Stimulated activated CD4-positive, alpha-beta T cell treated with anti-CD3 and anti-CD28 coated beads, Interleukin-12 subunit alpha, Interleukin-12 subunit beta, amount 100 ng/mL, for 24 hours (primary cell): ENCODE data around the gene FBXW5.
A peak's percentile ranks its signal among the peaks of the same experiment; 100 is the strongest.

Source experiments
- DNase-seq, 2 experiments: peaks; one replicate each; pipeline ENCODE4 v3.0.0-alpha.2; 2020; ENCODE audit warnings: low read depth in 2 of 2

FBXW5 gene

DNA sequence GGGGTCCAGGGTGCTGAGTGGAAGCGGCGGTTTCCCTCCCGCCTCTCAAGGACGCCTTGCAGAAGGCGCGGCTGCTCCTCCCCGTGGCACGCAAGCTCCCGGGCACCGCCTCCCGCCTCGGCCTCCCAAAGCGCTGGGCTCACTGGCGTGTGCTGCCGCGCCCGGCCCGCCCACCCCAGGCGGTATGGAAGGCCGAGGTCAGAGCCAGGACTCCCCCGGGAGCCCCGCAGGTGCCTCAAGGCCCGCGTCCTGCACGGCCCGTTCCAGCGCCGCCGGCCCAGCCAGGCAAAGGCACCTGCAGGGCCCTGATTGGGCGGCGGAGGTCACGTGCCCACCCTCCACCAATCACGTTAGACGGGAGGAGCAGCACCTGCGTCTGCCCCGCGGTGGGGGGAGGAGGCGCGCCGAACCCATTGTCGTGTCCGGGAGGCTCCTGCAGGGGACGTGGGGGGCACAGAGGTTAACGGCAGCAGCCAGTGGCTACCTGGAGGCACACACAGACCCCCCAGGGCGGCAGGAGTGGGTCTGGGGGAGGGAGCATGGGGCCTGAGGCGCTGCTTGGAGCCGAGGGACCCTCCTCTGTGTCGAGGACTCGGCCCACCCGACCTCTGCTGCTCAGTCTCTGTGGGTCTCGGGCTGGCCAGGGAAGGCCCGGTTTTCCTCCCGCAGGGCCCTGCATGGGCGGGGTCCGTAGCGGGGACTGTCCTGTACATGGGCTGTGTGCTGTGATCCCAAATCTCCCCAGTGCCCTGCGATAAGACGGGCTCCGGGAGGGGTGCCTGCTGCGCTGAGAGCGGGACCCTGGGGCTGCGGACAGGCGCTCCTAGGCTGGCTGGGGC lies 5.5 kb upstream of the FBXW5 start:
- DNase-seq = peak; percentile 91 to 97

DNA sequence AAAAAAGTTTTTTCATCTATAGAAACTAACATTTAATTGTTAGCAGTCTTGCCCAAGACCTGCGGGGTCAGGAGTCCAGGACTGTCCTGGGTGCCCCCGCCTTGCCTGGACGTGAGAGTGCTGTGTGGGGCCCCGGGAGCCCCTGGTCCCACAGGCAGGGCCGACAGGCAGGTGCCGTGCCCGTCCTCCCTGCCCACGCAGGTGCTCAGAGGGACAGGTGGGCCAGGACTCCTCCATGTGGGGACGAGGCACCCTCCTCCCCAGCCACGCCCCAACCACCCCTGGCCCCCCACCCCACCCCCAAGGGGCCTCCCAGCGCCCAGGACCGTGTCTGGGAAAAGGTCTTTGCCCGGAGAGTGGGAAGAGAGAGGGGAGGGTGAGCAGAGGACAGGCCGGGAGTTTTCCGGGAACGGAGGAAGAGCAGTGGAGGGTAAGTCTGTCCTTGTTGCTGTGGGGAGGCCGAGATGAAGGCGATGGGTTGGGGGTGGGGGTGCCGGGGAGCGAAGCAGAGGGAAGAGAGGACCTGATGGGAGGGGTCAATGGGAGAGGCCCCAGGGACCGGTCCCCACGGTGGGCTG lies 4.8 kb upstream of the FBXW5 start:
- DNase-seq = no peak

DNA sequence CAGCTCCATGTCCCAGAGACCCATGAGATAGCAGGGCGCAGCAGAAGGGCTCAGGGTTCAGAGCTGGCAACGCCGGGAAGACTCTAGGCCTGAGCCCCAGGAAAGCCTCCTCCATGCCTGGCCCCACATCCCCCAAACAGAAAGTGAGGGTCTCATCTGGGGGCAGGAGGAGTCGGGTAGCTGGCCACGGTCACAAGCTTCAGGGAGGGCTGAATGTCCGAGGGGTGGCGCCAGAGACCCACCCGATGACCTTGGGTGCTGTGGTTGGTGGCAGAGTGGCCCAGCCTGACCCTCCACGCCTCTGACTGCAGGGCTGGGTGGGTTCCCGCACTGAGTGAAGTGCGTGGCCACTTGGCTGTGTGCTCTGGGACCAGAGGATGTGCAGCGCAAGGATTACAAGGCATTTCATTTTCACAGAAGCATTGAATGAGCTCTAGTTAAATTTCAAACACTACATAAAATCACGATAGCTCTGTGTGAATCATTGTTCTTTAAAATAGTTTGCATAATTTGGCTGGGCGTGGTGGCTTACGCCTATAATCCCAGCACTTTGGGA lies 3.5 kb upstream of the FBXW5 start:
- DNase-seq = no peak

DNA sequence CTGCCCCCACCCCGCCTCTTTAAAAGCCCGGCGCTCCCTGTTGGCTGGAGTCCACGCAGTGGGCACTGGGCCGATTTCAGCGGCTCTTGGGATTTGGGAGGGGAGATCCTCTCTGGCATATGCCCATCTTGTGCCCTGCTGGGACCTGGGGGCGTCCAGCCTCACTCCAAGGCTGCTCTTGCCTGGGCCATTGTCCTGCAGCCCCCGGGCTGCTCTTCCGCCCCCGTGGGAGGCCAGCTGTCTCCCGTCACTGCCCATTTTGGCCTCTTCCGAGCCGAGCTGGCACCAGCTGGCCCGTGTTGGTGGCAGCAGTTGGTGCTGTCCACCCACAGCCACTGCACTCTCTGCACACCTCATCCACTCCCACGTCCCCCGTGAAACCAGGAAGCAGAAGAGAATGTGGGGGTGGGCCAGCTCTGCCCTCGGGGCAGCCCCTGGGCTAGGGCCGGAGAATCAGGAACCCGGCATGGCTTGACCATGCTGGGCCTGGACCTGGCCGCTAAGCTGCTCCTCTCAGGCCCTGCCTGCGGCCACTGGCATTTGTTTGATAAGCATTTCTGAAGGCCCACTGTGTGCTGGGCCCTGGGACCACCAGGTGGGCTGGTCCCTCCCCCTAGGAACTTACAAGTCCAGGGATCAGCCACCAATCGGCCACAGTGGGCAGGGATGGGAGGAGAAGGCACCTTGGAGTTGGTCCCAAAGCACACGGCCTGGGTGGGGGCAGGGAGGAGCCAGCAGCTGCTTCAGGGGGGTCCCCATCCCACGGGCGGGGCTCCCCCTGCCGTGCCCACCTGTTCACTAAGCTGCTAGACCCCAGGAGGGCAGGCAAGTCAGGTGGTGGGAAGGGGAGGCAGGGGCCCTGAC lies 2.7 kb upstream of the FBXW5 start:
- DNase-seq = no peak

DNA sequence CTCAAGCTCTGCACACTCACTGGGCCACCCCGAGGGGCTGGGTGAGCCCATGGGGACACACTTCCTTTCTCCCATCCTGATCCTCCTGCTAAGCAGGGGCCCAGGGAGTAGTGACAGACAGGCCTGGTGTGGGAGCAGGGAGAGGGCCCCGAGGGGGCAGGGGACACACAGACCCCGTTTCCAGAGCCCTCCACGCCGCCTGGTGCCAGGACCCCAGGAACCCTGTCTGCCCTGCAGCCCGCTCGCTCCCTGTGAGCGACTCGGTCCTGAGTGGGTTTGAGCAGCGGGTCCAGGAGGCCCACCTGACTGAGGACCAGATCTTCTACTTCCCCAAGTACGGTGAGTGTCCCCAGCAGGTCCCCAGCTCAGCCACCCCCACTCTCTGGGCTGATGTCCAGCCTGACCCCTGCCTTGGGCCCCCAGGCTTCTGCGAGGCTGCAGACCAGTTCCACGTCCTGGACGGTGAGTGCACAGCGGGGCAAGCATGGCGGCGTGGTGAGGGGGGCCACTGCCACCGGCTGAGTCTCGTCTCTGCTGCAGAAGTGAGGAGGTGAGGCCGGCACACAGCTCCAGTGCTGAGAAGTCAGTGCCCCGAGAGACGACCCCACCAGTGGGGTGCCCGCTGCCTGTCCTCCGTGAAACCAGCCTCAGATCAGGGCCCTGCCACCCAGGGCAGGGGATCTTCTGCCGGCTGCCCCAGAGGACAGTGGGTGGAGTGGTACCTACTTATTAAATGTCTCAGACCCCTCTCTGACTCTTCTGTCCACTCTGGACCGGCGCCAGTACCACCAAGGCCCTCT lies 1.9 kb upstream of the FBXW5 start:
- no peak for DNase-seq

DNA sequence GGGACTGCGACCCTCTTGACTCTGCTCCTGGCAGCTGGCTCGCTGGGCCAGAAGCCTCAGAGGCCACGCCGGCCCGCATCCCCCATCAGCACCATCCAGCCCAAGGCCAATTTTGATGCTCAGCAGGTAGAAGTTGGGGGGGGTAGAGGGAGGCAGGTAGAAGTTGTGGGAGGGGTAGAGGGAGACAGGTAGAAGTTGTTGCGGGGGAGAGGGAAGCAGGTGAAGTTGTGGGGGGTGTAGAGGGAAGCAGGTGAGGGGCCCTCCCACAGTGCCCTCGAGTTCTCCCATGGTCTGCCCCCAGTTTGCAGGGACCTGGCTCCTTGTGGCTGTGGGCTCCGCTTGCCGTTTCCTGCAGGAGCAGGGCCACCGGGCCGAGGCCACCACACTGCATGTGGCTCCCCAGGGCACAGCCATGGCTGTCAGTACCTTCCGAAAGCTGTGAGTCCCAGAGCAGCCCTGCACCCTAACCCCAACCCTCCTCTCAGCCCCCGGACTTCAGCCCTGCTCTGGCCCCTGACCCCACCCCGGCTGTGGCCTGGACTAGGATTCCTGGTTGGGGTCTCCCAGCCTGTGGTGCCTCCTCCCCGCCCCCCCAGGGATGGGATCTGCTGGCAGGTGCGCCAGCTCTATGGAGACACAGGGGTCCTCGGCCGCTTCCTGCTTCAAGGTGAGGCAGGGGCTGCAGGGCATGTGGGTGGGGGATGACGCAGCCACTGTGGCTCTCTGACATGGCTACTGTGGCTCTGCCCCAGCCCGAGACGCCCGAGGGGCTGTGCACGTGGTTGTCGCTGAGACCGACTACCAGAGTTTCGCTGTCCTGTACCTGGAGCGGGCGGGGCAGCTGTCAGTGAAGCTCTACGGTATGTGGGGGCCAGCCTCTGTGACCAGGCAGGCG lies 1.0 kb upstream of the FBXW5 start:
- no peak for DNase-seq

DNA sequence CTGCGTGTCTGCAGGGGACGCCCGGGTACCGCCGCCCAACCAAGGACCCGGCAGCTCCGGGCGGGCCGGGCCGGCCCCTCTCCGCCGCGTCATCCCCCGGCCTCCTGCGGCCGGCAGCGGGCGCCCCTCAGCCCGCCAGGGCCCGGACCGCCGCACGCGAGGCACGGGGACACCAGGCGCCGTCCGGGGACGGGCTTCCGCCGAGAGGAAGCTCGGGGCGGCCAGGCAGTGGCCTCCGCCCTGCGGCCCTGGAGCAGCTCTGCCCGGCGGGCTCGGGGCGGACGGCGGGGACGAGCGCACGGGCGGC lies 373 bp downstream of the FBXW5 start:
- no peak for DNase-seq

DNA sequence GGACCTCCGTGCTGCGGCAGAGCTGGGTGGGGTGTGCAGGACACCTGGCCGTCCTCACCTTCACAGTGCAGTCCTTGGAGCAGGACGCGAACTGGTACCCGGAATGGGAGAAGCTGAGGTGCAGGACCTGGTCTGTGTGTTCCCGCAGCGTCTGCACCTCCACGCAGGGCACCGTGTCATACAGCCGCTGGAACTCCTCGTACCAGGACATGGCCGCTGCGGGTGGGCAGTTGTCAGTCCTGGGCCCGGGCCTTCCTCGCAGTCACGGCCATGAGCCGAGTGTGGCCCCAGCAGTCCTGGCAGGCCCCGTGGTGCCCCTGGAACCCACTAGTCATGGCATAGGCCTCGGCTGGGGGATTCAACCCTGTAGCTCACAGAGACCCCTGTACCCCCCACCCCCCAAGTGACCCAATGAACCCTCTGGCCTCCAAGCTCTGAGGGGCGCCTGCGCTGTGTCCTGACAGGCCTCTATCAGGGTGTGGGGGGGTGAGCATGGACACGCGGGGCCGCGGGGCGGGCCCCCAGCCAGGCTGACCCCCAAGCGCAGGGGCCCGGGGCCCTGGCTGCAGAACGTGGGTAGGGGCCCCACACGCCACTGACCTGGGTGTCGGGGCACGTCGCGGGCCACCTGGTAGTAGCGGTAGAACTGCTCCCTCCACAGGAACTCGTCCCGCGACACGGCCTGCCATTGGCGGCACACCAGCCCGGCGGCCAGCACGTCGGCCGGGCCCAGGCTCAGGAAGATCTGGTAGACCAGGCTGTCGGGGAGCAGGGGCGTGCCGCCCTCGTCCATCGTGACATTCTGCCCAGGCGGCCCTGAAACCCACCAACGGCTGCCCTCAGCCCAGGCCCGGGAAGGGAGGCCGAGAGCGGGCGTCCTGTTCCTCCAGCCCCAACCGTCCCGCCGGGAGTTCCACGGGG lies 987 bp downstream of the FBXW5 start:
- DNase-seq = no peak

DNA sequence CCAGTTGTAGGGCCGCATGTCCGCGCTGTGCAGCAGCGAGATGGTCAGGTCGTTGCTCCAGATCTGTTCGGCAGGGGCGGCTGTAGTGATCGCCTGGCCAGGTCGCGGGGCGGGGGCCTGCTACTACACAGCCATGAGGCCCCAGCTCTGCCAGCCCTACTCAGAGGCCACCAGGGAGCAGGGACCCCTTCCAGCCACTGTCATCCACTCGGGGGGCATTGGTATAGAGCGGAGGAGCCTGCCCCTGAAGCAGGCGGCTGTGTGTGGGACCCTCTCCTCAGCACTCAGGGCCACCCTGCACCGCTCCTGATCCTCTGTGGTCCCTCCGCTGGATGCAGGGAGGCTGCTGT lies 1.7 kb downstream of the FBXW5 start:
- DNase-seq = no peak

DNA sequence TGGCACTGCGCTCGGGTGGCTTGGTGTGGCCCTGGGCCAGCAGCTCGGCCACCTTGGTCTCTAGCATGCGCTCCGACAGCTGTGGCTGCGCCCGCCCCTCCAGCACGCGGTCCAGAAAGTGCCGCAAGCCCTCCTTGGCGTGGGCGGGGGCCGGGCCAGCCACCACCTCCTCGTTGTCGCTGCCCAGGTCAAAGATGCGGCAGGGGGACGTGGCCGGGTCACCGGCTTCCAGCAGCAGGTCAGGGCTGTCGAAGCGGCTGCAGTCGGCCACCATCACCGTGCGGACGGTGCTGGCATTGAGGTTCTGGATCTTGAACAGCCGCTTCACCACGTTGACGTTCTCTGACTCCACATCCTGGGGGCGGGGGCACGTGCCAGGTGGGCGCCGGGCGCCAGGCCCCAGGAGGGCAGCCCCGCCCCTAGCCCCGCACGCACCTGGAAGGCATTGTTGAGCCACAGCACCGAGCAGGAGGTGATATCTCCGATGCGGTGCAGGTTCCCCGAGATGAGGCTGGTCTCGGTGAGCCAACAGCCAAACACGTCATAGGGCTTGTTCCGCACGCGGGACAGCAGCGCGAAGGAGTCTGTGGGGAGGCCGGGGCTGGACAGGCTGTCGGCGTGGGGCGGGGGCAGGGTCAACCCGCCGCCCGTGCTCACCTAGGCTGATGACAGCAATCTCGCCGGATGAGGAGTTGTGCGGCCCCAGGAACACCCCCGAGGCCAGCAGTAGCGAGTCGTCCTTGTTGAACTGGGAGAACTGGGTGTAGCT lies 2.2 kb downstream of the FBXW5 start:
- no peak for DNase-seq

DNA sequence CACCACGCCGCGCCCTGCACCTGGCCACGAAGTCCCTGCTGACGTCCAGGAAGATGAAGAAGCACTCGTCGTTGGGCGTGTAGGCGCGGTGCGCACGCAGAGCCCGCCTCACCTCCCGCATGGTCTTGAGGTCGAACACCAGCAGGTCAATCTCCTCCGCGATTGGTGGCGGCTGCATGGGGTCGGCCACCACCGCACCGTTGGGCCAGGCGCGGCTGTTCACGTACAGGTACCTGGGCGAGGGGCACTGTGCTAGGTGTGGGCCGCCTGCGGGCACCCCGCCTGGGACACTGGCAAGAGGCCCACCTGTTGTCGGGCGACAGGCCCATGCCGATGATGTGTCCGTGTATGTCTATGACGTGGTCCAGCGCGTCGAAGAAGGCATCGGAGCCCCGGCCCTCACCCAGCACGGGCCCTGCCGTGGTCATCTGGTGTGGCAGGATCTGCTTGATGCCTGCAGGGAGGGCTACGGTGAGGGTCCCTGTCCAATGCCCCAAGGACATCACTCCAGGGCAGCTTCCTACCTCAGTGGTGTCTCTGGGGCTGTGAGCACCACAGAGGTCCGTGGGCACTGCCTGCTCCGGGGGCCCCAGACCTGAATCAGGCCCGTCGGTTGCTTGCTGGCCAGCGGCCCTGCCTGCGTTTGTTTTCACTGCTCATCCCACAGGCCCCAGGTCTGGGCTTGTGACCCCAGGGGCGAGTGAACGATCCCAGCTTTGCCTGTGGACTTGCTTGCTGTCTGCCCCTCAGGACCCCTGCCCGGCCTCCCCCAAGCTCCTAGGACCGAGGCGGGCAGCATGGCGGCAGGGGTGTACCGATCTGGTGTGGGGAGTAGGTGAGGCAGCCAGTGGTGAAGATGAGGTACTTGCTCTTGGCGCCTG lies 3.1 kb downstream of the FBXW5 start:
- DNase-seq = no peak

DNA sequence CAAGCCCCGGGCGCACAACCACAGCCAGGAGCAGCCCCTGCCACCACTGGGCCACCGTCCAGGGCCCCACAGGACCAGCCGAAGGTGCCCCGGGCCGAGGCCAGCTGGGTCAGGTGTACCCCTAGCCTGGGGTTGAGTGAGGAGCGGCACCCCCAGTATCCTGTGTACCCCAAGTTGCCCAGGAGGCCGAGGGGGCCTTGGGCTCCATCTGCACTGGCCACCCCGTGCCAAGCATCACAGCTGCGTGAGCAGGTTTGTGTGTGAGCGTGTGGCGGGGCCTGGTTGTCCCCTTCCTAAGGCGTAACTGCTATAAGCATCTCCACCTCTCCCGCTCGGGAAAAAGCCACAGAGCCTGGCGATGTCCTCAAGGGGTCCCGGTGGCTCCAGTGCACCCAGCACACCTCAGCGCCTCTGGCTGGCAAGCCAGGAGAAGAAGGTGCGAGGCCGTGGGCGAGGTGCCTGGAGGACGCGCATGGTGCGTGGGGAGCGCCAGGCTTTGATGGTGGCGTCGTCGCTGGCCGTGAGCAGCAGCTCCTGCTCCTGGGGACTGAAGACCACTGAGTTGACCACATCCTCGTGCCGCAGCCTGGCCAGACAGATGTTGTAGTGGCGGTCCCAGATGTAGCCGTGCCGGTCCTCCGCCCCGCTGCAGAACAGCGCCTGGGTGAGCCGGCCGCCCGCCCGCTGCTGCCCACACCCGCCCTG lies 3.9 kb downstream of the FBXW5 start:
- no peak for DNase-seq

DNA sequence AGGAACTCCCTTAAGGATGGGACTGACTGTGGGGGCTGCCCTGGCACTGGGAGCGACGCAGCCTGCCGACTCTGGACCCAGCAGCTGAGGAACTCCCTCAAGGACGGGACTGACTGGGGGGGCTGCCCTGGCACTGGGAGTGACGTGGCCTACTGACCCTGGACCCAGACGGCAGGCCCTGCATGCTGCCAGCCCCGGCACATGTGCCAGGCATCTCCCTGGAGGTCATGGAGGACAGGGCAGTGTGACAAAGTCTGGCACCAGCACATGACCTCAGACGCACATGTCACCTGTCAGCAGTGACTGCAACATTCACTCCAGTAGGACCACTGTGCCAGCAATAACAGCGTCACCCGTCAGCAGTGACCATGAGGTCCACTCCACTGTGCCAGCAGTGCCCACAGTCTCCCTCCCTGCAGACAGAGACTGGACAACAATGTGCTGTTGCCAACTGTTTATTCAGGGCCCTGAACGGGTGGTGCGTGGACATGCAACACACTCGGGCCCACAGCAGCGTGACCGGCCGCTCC lies 4.5 kb downstream of the FBXW5 start:
- DNase-seq = no peak

DNA sequence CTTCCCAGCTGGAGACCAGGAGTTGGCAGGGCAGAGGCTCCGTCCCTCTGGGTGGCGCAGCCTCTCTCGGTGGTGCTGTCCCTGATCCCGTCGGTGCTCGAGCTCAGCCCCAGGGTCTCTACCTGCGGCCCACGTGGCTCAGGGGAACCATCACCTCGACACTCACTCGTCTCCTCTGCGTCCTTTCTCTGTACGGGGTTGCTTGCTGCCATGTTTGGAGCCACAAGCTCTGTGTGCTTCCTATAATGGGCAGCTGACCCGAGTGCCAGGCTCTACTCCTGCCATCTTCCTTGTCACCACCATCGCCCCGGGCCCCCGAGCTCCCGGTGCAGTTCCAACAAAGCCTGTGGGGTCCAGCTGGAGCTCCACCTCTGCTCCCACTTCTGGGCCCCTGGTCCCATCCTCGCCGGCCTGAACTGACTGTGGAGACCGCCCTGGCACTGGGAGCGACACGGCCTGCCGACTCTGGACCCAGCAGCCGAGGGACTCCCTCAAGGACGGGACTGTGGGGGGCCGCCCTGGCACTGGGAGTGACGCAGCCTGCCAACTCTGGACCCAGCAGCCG lies 5.0 kb downstream of the FBXW5 start:
- no peak for DNase-seq

DNA sequence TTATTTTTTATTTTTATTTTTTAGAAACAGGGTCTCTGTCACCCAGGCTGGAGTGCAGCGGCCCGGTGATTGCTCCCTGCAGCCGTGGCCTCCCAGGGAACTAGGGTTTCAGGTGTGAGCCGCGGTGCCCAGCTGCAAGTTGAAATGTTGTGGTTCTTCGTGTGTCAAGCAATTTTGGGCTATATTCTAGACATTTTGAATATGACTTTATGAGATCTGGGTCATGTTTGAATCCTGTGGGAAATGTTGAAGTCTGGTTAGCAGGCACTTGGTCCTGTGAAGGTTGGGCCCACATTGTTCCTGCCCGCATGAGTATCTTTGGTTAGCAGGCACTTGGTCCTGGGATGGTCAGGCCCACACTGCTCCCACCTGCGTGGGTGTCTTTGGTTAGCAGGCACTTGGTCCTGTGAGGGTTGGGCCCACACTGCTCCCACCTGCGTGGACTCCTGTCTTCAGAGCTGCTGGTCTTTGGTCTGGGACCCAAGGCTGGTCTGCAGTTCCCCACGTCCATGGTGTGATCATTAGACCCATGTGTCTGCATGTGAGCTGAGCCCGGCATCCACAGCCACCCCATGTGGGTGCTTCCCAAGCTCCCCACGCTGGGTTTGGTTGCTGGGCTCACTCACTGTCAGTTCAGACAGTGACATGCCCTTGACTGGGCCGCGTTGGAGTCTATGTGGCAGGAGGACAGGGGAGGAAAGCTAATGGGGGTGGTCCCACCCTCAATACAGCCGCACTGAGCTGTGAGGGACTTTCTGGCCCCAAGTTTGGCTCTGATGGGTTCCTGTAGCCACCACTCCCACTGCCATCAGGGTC lies 7.1 kb downstream of the FBXW5 start:
- DNase-seq = no peak

DNA sequence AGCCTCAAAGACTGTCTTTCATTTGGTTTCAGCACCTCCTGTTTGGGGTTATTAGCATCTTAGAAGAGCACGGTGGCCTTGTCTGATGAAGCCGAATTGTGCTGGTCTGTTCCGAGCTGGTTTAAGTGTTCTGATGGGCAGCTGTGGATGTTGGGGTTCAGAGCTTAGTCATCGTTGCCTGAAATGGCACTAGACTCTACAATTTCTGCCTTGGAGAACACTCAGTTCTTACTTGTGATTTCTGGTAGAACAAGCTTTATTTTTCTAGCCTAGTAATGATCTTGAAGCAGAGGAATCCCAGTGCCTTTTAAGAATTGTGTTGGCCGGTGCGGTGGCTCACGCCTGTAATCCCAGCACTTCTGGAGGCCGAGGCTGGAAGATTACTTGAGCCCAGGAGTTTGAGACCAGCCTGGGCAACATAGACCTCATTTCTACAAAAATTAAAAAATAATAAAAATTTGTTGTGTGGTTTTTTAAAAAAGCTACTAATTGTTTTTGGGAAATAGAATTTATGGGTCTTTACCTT lies 7.8 kb downstream of the FBXW5 start:
- DNase-seq = no peak
